D721Med (cell line): ENCODE results near the gene KLRC1.
A peak's percentile ranks its signal among the peaks of the same experiment; 100 is the strongest.
"Not testable (repeated sequence)": the region's sequence is repeated elsewhere in the genome, so short reads cannot be mapped to it uniquely, and the experiment has no call there.

Experiments
- DNase-seq: peaks from one replicate; pipeline ENCODE4 v3.0.0; 2011; ENCODE audit warnings: low spot score; ENCODE audit not compliant: insufficient read length
- FAIRE-seq: peaks from 2 replicates; lab custom pipeline; 2011; peaks lifted over from hg19 to GRCh38; lab: Jason Lieb, UNC
- CTCF ChIP-seq: IDR thresholded peaks from 2 replicates; pipeline ENCODE4 v1.5.1; 2012; ENCODE audit warnings: mild to moderate bottlenecking, control low read depth; ENCODE audit not compliant: insufficient read depth; ENCODE audit errors: missing control alignments

KLRC1 gene

GRCh38 chr12:10466311-10466710, 13.1 kb upstream of the KLRC1 start:
- DNase-seq (no peak), FAIRE-seq (no peak)
- TF ChIP-seq CTCF = no peak

- FAIRE-seq (no peak), DNase-seq (no peak)
- no peak for TF ChIP-seq CTCF
These were observed 4.6 kb upstream of the KLRC1 start for GRCh38 chr12:10457760-10458159.

- no peak for TF ChIP-seq CTCF
- DNase-seq (no peak), FAIRE-seq (no peak)
These were observed 3.7 kb upstream of the KLRC1 start for GRCh38 chr12:10456856-10457255.

- DNase-seq (no peak), FAIRE-seq (no peak)
- TF ChIP-seq CTCF = no peak
These were observed 2.6 kb upstream of the KLRC1 start for GRCh38 chr12:10455766-10456165.

- DNase-seq (no peak), FAIRE-seq (no peak)
- TF ChIP-seq CTCF = no peak
These were observed 1.4 kb upstream of the KLRC1 start for GRCh38 chr12:10454531-10454930.

- DNase-seq = no peak
- FAIRE-seq = no peak
- no peak for TF ChIP-seq CTCF
These were observed 4.9 kb downstream of the KLRC1 start for GRCh38 chr12:10448236-10448635.

- DNase-seq = not testable (repeated sequence)
- FAIRE-seq = peak; percentile 95
These were observed 7.1 kb downstream of the KLRC1 start for GRCh38 chr12:10446052-10446451.

GRCh38 chr12:10441144-10441543, 12.0 kb downstream of the KLRC1 start:
- not testable (repeated sequence) for FAIRE-seq, DNase-seq

GRCh38 chr12:10439608-10440274, 13.4 kb downstream of the KLRC1 start:
- not testable (repeated sequence) for DNase-seq
- FAIRE-seq = peak; percentile 93

GRCh38 chr12:10437601-10438000, 15.6 kb downstream of the KLRC1 start:
- DNase-seq = not testable (repeated sequence)
- FAIRE-seq = peak; percentile 67

GRCh38 chr12:10435816-10436215, 17.4 kb downstream of the KLRC1 start, which contains the start of gene KLRC2:
Gene KLRC2, minus strand, starts transcription at chr12:10436010. Its CDS starts 24 bp downstream, at chr12:10435986.
- not testable (repeated sequence) for DNase-seq, FAIRE-seq

GRCh38 chr12:10430623-10431022, 22.6 kb downstream of the KLRC1 start:
- not testable (repeated sequence) for DNase-seq, FAIRE-seq
